Body of pancreas (tissue), 4 donors: Measurements from ENCODE around the gene SLC29A1.

Experiments used
- CTCF ChIP-seq, 7 experiments: fragments of 450-650 bp in 4 of 7; fragments of 200-600 bp in 3 of 7; sonication (generic) in 3 of 7; IDR thresholded peaks; one replicate each; pipeline ENCODE4 v1.5.1; 2016 to 2019; ENCODE audit warnings: antibody characterized with exemption in 7 of 7
- POLR2A ChIP-seq, 3 donors: fragments of 450-650 bp; IDR thresholded peaks; one replicate each; pipeline ENCODE4 v1.6.1; 2016; ENCODE audit warnings: antibody characterized with exemption in 3 of 3, mild to moderate bottlenecking in 2 of 3

- TF ChIP-seq POLR2A (IDR thresholded peaks at IDR 0.05), result no peak
- TF ChIP-seq CTCF (IDR thresholded peaks at IDR 0.05), result no peak
These were observed 46.5 kb upstream of the SLC29A1 start for GRCh38 chr6:44176762-44177509.
